RKO (cell line): Measurements from ENCODE around the gene MBD5.

Source experiments
- DNase-seq: peaks from one replicate; pipeline ENCODE4 v3.0.0-alpha.2; 2016; ENCODE audit warnings: low spot score

MBD5 gene

DNA sequence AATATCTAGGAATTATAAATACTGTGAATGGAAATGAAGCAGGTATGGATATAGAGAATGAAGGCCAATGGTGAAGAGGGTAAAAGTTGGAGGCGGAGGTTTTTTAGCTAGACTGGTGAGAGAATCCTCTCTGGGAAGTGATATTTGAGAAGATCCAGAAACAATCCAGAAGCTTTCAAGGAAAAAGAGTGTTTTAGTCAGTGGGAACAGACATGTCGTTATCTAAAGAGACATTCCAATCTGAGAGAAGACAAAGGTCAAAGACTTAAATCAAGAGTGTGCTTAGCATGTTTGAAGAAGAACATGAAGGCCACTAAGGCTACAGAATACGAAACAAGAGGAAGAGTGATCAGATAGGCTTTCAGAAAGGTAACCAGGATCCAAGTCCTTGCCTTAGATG is 211.0 kb downstream of the MBD5 start:
- DNase-seq: no peak

DNA sequence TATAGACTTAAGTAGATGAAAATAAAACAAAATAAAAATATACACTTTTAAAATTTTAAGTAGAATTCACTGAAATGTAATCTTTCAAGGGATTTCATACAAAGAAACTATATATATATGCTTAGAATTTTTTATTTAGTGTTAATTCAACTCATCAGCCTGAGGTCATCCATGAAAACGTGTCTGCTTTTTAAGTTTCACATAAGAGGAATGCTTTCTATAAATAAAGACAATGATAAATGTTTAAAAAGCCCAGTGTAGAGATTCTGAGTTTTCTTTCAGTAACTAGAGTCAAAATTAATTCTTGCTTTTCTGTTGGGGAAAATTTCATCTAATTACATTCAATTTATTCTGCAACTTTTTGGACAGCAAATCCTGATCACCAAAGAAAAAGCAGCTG is 213.3 kb downstream of the MBD5 start:
- DNase-seq: no peak

DNA sequence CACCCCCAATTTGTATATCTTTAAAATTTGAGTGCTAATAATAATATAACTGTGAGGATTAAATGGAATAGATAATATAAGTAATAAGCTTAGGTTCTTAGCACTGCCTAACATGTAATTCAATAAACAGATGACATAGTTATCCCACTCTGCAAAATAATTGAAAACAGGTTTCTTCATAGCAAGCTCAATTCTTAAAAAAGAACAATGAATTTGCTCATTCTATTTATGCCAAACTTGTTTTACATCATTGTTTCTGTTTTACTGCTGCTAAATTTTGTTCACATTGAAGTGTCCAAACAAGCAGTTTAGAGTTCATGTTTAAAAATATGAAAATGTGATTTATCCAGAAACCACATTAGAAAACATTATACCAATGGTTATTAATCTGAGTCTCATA is 217.0 kb downstream of the MBD5 start:
- DNase-seq: no peak

DNA sequence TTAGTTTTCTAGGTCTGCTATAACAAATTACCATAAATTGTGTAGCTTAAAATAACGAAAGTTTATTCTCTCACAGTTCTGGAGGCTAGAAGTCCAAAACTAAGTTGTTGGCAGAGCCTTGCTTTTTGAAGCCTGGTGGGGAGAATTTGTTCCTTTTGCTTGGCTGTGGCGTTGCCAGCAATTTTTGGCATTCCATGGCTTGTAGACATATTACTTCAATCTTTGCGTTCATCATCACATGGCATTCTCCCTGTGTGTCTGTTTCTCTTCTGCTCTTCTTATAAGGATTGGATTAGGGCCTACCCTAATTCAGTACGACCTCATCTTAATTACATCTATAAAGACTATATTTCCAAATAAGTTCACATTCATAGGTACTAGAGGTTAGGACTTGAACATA is 217.7 kb downstream of the MBD5 start:
- DNase-seq: no peak

DNA sequence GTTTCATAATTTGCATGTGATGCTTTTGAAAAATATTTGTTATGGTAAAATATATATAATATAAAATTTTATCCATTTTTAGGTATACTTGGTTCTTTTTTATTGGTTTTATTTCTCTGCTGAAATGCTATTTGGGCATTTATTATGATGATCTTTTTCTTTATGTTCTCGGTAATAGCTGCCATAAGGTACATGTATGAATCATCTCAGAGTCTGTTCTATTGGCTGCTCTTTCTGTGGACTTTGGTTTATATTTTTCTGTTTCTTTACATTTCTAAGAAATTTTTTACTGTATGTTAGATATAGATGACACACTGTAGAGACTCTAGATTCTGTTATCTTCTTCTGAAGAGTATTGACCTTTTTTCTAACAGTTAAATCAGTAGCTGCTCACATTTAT is 219.9 kb downstream of the MBD5 start:
- DNase-seq: no peak

DNA sequence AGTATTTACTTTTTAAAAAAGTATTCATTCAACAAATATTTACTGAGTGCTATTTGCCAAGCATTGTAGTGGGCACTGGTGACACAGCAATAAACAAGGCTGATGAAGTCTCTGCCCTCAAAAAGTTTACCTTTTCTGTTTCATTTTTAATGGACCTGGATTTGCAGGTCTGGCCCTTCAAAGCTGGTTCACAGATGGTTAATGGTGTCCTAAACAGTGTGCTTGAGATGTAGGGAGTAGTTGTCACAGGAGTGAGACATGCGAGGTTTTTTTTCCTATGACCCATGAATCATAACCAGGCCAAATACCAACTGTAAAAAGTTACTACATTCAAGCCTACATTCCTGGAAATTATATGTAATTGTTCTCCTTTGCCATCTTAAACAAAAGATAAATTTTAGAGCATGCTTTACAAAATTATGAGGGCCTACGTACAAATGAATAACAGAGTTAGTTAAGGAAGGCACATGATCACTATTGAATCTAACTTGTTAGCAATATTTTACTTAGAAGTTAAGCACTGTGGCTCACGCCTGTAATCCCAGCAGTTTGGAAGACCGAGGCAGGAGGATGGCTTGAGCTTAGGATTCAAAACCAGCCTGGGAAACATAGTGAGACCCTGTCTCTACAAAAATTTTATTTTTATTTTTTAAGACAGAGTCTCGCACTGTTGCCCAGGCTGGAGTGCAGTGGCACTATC is 223.9 kb downstream of the MBD5 start:
- peak; percentile 19 for DNase-seq

DNA sequence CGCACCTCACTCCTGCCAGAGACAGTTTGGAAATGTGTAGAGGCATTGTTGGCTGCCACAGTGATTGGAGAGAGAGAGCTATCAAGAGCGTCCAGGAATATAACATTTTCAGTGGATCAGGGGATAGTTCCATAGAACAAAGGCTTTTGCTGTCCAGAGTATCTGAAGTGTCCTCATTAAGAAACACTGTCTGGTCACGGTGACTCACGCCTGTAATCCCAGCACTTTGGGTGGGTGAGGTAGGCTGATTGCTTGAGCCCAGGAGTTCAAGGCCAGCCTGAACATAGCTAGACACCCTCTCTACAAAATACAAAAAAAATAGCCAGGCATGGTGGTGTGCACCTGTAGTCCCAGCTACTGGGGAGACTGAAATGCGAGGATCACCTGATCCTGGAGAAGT is 231.1 kb downstream of the MBD5 start:
- no peak for DNase-seq

DNA sequence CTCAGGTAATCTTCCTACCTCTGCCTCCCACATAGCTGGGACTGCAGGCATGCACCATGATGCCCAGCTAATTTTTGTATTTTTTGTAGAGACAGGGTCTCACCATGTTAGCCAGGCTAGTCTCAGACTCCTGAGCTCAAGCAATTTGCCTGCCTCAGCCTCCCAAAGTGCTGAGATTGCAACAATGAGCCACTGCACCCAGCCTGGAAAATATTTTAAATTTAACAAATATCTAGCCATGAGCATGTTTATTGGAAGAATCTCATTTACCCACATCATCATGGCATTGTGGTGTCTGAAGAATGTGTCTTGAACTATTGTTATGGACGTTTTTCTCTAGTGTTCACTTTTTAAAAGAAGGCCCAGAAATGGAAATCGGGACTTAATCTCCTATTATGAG is 231.8 kb downstream of the MBD5 start:
- DNase-seq: no peak

DNA sequence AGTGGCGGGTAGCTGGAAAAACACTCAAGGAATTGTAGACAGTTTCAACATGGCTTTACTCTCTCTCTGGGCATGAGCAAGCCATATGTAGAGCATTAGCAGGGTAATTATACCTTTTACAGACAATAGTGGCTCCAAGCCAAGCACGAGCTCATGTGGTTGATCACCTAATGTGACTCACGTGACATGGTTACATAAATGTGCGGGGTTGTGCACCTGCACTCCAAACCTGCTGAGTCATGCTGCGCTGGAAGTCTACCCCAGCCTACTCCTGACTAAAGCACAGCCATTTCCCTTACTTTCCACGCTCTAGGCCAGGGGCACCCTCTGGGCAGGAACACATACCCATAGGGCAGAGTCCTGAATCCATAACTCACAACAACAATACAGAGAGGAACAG is 232.8 kb downstream of the MBD5 start:
- peak; percentile 48 for DNase-seq

DNA sequence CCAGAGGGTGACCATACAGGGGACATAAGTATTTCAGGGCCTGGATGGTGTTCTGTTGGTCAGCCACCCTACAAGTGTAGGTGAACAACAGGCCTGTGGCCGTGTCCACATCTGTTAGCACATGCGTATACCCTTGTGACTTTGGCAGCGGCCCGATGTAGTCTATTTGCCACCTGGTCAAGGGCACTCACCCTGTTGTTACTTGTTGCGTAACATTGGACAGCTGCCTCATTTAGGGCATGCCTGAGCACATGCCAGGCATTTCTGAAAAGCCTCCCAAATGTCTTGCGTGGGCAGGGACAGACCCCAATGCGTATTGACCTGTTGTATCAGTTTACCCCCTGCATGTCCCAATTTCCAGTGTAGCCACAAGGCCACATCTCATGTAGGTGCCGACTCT is 235.0 kb downstream of the MBD5 start:
- DNase-seq: no peak

DNA sequence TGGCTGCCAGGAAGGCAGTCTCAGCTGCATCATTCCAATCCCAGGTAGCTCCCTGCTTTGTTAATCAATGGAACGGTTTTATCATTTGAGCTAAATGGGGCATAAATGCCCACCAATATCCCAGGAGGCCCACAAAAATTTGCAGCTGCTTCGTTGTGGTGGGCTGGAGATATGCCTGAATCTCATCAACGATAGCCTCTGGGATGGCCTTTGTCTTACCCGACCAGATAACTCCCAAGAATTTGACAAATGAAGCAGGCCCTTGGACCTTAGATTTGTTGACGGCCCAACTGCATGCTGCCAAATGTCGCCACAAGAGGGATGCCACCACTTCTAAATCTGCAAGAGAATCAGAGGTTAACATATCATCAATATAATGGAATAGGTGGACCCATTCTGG is 236.4 kb downstream of the MBD5 start:
- DNase-seq: no peak

DNA sequence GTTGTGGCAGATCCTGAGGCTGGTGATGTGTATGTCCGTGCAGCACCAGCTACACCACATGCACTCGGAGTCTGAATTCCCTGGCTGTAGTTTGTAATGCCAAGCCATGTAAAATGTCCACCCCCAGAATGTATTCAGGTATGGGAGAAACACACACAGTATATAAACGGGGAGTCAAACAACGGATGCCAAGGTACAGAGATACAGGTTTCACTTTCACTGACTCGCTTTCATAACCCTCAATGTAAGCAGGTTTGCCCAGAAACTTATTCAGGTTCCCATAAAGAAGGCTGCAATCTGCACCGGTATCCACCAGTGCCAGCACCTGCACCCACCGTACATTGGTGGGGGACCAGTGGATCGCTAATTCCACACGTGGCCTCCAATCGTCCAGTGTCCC is 237.2 kb downstream of the MBD5 start:
- no peak for DNase-seq

DNA sequence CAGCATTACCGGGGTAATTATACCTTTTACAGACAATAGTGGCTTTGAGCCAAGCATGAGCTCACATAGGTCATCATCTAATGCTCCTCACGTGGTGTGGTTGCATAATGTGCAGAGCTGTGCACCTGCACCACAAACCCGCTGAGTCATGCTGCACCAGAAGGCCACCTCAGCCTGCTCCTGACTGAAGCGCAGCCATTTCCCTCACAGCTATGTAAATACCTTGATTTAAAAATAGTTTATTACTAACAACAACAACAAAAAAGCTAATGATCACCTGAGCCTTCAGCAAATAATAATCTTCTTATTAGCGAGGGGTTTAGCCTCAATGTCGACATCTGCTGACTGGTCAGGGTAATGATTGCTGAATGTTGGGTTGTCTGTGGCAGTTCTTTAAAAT is 238.8 kb downstream of the MBD5 start:
- DNase-seq: peak; percentile 23

DNA sequence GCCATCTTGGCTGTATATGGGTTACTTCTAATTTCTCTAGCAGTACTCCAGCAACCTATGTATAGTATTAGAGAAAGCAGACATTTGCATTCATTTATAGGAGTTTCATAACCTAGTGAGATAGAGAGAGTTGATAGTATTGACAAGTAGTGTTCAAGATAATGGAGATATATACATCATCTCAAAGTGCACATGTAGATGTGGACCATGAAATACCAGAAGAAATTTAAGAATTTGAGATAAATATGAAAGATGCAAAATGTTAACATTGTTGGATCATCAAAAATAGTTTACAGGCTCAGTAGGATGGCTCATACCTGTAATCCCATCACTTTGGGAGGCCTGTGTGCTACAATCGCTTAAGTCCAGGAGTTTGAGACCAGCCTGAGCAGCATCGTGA is 243.0 kb downstream of the MBD5 start:
- DNase-seq: no peak

DNA sequence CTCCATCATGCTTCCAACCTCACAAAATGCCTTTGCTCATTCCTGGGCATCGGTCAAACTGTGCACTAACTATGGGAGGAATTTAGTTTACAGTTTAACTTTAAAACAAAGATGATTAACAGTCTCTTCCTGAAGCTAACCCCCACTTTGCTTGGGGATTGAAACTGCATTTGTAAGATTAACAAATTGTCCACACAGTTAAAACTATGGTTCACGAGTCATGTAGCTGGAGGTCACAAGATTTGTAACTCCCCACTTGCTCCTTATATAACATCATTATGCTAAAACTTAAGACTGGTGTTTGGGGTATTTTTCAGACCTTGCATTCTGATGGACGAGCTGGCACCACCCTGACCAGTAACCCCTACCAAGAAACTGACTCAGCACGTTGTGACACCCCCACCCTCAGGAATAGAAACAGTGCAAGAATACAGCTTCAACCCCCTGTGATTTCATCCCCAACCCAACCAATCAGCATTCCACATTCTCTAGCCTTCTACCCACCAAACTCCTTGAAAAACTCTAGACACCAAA is 252.3 kb downstream of the MBD5 start:
- DNase-seq: no peak

DNA sequence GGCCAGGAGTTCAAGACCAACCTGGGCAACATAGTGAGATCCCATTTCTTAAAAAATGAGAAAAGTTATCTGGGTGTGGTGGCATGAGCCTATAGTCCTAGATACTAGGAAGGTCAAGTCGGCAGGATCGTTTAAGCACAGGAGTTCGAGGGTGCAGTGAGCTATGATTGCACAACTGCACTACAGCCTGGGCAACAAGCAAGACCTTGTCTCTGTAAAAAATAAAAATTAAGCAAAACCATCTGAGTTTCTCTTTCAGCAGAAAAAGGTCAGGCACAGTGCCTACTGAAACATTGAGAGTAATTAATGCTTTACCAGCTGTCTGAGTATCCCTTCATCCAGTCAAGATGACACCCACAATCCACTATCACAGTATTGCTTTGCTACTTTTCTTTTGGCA is 258.3 kb downstream of the MBD5 start:
- DNase-seq: no peak

DNA sequence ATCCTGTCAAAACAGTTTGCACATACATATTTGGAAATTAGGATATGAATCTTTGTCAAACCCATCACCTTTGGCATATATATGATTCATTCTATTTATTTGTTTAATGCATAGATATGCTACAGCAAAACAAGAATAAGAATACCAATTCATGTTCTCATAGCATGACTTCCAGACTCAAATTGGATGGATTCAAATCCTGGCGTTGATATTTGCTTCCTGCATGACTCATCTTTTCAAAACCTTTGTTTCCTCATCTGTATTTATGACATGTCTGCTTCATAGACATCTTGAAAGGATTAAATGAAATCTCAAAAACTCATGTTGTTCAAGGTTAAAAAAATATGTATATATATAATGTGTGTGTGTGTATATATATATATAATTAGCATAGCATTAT is 261.3 kb downstream of the MBD5 start:
- no peak for DNase-seq

DNA sequence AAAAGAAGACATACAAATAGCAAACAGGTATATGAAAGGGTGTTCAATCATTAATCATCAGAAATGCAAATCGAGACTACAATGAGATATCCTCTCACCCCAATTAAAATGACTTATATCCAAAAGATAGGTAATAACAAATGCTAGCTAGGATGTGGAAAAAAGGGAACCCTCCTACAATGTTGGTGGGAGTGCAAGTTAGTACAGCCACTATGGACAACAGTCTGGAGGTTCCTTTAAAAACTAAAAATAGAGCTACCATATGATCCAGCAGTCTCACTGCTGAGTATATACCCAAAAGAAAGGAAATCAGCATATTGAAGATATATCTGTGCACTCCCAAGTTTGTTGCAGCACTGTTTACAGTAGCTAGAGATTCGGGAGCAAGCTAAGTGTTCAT is 271.5 kb downstream of the MBD5 start:
- DNase-seq: no peak

DNA sequence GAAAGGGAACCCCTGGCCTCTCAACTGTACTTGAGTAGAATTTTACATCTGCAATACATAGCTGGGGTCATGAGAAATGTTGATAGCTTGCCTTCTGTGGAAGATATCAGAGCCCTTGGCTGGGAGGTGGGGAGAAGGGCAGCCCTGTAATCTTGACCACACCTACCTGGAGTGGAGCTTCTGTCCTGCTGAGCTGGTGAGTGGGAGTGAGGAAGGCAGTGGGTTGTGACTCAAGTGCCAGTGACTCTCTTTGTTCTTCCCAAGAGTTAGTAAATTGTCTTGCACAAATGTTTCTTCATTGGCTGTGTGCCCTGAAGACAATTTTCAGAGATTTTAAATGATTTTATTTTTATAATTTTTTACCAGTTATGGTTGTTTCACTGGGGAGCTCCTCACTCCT is 277.3 kb downstream of the MBD5 start:
- DNase-seq: peak; percentile 11

DNA sequence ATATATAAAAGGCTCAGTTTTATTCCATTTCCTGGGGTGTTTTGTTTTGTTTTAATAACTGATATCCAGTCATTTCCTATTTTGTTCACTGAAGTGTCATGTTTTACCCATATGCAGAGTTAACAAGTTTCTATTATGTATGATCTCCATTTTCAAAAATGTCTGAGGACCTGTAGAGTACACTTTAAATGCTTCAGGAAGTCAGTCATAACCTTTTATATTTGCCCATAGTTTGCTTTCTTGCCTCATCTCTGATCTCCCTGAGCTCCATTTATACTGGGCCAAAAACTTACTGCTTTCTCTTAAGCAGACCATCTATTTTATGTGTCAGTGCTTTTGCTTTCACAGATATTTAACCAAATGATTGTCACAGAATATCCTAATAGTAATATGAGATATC is 278.7 kb downstream of the MBD5 start:
- no peak for DNase-seq

DNA sequence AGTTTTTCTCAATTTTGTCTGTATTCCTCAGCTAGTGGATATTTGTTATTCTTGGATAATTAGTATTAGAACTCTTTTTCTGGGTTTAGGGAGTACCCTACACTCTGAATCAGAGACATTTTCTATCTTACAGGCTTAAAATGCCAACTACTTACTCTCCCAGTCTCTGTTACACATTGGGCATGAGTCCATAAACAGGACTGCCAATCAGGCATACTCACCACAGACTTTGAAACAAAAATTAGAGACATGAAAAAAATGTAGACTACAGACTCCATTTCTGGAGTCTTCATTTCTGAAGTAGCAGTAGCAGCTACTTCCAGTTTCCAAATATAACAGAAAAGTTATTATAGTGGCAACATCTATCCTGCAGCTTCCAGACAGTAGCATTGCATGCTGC is 279.7 kb downstream of the MBD5 start:
- no peak for DNase-seq

DNA sequence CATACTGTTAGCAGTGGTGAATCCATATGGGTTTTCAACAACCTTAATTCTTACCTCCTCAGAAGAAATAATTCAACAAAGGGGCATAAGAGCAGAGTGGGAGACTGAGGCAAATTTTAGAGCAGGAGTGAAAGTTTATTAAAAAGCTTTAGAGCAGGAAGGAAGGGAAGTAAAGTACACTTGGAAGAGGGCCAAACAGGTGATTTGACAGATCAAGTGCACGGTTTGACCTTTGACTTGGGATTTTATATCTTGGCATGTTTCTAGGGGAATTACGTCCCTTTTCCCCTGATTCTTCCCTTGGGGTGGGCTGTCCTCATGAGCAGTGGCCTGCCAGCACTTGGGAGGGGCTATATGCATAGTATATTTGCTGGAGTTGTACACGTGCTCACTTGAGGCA is 280.5 kb downstream of the MBD5 start:
- DNase-seq: no peak

DNA sequence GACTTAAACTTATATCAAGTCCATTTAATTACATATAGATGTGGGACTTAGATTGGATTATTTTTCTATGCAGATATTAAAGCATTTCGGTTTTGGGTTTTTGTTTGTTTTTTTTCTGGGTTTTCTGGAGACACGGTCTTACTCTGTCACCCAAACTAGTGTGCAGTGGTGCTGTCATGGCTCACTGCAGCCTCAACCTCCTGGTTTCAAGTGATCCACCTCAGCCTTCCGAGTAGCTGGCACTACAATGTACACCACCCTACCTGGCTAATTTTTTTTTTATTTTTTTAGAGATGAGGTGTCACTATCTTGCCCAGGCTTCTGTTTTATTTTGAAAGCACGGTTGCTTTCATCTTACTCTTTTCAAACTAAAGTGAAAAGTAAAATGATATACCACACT is 281.6 kb downstream of the MBD5 start:
- no peak for DNase-seq

DNA sequence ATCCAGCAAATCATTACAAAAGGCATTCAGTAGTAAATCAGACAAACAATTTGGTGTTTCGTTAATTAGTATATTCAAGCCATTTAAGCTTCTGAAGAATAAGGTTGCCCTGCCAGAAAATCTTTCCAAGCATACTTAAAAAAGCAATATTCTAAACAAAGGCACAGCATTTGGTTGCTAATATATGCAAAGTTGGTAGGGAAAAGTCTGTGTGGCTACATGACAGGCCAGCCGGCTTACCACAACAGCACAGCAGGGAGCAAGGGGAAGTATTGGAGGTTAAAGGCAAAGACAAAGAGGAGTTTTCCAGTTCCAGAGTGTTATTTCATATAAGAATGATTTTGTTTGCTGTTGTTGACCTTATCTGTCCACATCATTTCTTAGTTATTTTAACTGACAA is 282.3 kb downstream of the MBD5 start:
- DNase-seq: no peak

DNA sequence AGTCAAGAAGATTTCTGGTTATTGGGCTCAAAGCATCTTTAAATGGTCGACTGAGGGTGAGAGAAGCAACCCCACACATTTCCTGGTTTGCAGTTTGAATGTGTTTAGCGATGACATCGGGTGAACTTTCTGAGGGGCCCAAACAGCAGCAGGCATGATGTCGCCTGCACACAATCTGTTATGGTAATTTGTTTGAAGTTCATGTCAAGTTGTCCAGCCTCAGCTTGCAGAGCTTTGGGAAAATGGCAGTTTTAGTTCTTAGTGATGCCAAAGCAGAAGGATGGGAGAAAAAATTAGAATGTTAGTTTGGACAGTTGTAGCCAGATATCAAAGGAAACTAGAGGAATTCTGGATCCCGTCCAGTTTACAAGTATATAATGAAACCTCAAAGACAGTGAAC is 284.6 kb downstream of the MBD5 start:
- no peak for DNase-seq
